Neutrophil (primary cell): ENCODE measurements around the gene BMPR1B.

Experiments used
- H3K27ac ChIP-seq: fragments of 200-600 bp; sonication (generic); 2 replicates; pipeline ENCODE4 v1.5.1; 2016; ENCODE audit warnings: mild to moderate bottlenecking, moderate library complexity
- H3K27me3 ChIP-seq: fragments of 200-600 bp; sonication (generic); 2 replicates; pipeline ENCODE4 v1.6.0; 2016; ENCODE audit warnings: mild to moderate bottlenecking
- H3K36me3 ChIP-seq: fragments of 200-600 bp; sonication (generic); 2 replicates; pipeline ENCODE4 v1.5.1; 2017
- H3K4me1 ChIP-seq, 2 experiments: fragments of 200-600 bp in 1 of 2; sonication (generic) in 1 of 2; 1 replicate in 1 of 2; 2 replicates in 1 of 2; pipeline versions ENCODE4 v1.5.1 to v1.6.1; 2013 to 2016; ENCODE audit warnings: low read depth in 1 of 2, low read length in 1 of 2, mild to moderate bottlenecking in 1 of 2, moderate library complexity in 1 of 2; ENCODE audit not compliant: control insufficient read depth in 1 of 2, insufficient read depth in 1 of 2
- H3K4me3 ChIP-seq, 2 experiments: fragments of 200-600 bp in 1 of 2; sonication (generic) in 1 of 2; 1 replicate in 1 of 2; 2 replicates in 1 of 2; pipeline ENCODE4 v1.5.1; 2013 to 2016; ENCODE audit warnings: low read depth in 1 of 2, low read length in 1 of 2, mild to moderate bottlenecking in 1 of 2, moderate library complexity in 1 of 2
- H3K9me3 ChIP-seq: fragments of 200-600 bp; sonication (generic); 2 replicates; pipeline ENCODE4 v1.5.1; 2016
- TF ChIP-seq, protein P1 (sequence below): fragments of 200-600 bp; sonication (generic); IDR thresholded peaks from 2 replicates; pipeline ENCODE4 v1.5.1; 2016; ENCODE audit warnings: antibody characterized with exemption

The BMPR1B gene

GRCh38 chr4:95068401-95068800 lies 310.6 kb downstream of the BMPR1B start:
- no peaks in the 10 kb centered on the region for H3K27me3 ChIP-seq
- TF ChIP-seq, protein P1, sequence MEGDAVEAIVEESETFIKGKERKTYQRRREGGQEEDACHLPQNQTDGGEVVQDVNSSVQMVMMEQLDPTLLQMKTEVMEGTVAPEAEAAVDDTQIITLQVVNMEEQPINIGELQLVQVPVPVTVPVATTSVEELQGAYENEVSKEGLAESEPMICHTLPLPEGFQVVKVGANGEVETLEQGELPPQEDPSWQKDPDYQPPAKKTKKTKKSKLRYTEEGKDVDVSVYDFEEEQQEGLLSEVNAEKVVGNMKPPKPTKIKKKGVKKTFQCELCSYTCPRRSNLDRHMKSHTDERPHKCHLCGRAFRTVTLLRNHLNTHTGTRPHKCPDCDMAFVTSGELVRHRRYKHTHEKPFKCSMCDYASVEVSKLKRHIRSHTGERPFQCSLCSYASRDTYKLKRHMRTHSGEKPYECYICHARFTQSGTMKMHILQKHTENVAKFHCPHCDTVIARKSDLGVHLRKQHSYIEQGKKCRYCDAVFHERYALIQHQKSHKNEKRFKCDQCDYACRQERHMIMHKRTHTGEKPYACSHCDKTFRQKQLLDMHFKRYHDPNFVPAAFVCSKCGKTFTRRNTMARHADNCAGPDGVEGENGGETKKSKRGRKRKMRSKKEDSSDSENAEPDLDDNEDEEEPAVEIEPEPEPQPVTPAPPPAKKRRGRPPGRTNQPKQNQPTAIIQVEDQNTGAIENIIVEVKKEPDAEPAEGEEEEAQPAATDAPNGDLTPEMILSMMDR, result no peak
- no peak overlapping the region for H3K27ac ChIP-seq

DNA sequence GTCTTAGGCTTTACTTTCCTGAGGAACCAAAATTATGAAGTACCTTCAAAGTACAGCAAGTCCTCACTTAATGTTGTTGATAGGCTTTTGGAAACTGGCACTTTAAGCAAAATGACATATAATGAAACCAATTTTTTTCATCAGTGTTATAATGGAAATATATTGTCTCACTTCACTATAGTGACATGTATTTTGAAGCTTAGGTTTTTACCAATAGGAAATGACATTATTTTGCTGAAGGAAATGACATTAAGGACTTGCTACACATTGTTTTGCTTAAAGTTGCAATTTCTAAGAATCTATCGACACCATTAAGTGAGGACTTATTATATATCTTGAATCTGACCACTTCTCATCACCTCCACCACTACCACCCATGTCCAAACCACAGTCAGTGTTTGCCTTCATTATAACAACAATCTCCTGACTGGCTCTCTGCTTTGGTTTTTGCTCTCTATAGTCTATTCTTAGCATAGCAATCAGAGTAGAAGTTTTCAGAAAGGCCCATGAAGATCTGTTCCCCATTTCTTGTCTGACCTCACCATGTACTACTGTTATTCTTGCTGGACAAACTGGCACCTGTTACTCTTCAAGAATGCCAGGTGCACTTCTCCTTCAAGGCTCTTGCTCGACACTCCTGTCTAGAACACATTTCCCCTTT lies 311.2 kb downstream of the BMPR1B start:
- TF ChIP-seq, protein P1, result no peak
- no peaks in the 10 kb centered on the region for H3K36me3 ChIP-seq
- no peaks in the 10 kb centered on the region for H3K4me1 ChIP-seq

More at GRCh38 chr4:95068401-95068800, 310.6 kb downstream of the BMPR1B start:
- Histone ChIP-seq H3K9me3 (no peaks in the 10 kb centered on the region), H3K36me3 (no peaks in the 10 kb centered on the region), H3K4me3 (no peak overlapping the region), H3K4me1 (no peaks in the 10 kb centered on the region)

GRCh38 chr4:95071851-95072250 lies 314.1 kb downstream of the BMPR1B start:
- Histone ChIP-seq H3K4me3 (no peak overlapping the region), H3K4me1 (no peaks in the 10 kb centered on the region), H3K27me3 (no peaks in the 10 kb centered on the region), H3K27ac (no peak overlapping the region), H3K9me3 (no peaks in the 10 kb centered on the region), H3K36me3 (no peaks in the 10 kb centered on the region)
- TF ChIP-seq, protein P1, result no peak

More for the DNA sequence above, 311.2 kb downstream of the BMPR1B start:
- Histone ChIP-seq H3K27me3 (no peaks in the 10 kb centered on the region), H3K9me3 (no peaks in the 10 kb centered on the region), H3K4me3 (no peak overlapping the region), H3K27ac (no peak overlapping the region)

DNA sequence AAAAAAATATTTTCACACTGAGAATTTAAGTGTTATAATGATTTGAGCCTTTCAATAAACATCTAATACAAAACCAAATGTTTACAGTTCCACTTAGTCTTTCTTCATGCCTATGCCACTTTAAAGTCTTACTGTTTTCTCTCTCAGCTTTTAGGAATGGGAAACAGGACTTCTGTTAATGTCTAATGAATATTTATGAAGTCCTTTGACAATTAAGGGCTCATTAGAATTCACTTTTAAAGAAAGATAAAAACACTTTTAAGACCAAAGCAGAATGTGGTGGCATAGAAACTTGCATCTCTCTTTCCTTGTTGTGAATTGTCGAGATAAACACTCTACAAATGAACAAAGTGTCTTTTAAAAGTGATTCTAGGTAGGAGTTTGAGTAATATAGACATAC lies 315.9 kb downstream of the BMPR1B start:
- Histone ChIP-seq H3K27me3 (no peaks in the 10 kb centered on the region), H3K4me3 (no peak overlapping the region), H3K4me1 (no peaks in the 10 kb centered on the region), H3K36me3 (no peaks in the 10 kb centered on the region), H3K9me3 (no peaks in the 10 kb centered on the region), H3K27ac (no peak overlapping the region)
- TF ChIP-seq, protein P1, result no peak

GRCh38 chr4:95077864-95078263 lies 320.1 kb downstream of the BMPR1B start:
- Histone ChIP-seq H3K4me3 (no peak overlapping the region), H3K27me3 (no peaks in the 10 kb centered on the region), H3K36me3 (no peaks in the 10 kb centered on the region), H3K27ac (no peak overlapping the region), H3K4me1 (no peaks in the 10 kb centered on the region), H3K9me3 (no peaks in the 10 kb centered on the region)
- TF ChIP-seq, protein P1, result no peak
